ENCODE data around the gene TCF25. TPM values are rescaled to one million over a fixed set of nuclear protein-coding genes. Genes with fewer than 3 reads are reported as not detected.

Gene TCF25
- total RNA-seq, 1 experiment from 2014 or later = 196 TPM

DNA sequence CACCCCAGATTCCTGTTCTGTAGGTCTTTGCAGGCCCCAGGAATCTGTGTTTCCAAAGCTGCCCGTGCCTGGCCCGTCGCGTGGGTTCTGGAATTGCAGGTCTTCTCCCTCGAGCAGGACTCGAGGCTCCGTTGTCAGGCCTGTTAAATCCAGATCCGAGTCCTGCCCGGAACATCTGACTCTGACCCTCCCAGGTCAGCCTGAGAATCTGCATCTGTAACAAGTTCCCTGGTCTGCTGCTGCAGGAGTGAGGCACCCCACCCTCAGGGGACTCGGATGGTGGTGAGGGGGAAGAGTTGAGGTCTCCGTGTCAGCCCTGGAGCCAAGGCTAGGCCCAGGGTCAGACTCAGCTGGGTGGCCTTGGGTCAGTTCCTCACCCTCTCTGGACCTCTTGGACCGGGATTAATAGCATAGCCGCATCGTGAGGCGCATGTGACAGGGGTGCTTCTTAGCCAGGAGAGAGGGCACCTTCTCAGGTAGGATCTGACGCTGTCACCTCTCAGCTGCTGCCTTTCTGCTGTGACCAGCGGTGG, 36.3 kb upstream of the TCF25 start:
- peaks cover 3% of the 10 kb centered on the region; the same call in 1 of the 2 replicates for H3K9me3 ChIP-seq
- DNase-seq = no peak
- no peaks in the 10 kb centered on the region for H3K4me1 Mint-ChIP-seq (ENCODE audit: low read depth, unreplicated experiment)
- no peak for TF ChIP-seq CTCF (IDR thresholded peaks at IDR 0.05; ENCODE audit: insufficient read depth in 1 of 2, low read depth in 1 of 2, low read length in 1 of 2, severe bottlenecking in 1 of 2, unreplicated experiment in 1 of 2)
- H3K36me3 ChIP-seq (ENCODE audit: control insufficient read depth, insufficient read depth, low read length) = peaks cover 10% of the 10 kb centered on the region
- H3K4me3 Mint-ChIP-seq (ENCODE audit: unreplicated experiment) = peak overlapping the region; percentile 64
- no peaks in the 10 kb centered on the region for H3K27me3 ChIP-seq (replicated peaks; ENCODE audit: control insufficient read depth, insufficient read depth, low read length)
- H3K4me1 ChIP-seq = peaks cover 18% of the 10 kb centered on the region
- TSS peak; percentile 27 for BruUV-seq (replicated peaks)
- H3K36me3 Mint-ChIP-seq (ENCODE audit: insufficient read depth, unreplicated experiment) = peaks cover 33% of the 10 kb centered on the region
- ChIA-PET POLR2A (interaction anchor here (0.6 to 2.2 kb wide), 3 partner anchors 9 to 20 kb away, joined by 3 to 17 read pairs (median 5); partner anchors contain the start of genes FANCA and SPIRE2), CTCF (interaction anchor here (0.6 to 0.9 kb wide), 4 partner anchors 20 to 81 kb away, joined by 3 to 8 read pairs (median 4); partner anchors contain the start of genes FANCA, MC1R and TCF25)
- no peaks in the 10 kb centered on the region for H3K9me3 Mint-ChIP-seq (ENCODE audit: unreplicated experiment)
- intact Hi-C loops (cut with micrococcal nuclease; ENCODE audit: unreplicated experiment) = loop anchor here (1.0 to 2.0 kb wide), 2 partner anchors 8 to 24 kb away; no protein-coding TSS in a partner anchor
- H3K27ac Mint-ChIP-seq (ENCODE audit: unreplicated experiment) = peak overlapping the region; percentile 66
- H3K4me3 ChIP-seq (ENCODE audit: low read depth, low read length) = no peak overlapping the region
- no peaks in the 10 kb centered on the region for H3K27me3 Mint-ChIP-seq (ENCODE audit: insufficient read depth, unreplicated experiment)

DNA sequence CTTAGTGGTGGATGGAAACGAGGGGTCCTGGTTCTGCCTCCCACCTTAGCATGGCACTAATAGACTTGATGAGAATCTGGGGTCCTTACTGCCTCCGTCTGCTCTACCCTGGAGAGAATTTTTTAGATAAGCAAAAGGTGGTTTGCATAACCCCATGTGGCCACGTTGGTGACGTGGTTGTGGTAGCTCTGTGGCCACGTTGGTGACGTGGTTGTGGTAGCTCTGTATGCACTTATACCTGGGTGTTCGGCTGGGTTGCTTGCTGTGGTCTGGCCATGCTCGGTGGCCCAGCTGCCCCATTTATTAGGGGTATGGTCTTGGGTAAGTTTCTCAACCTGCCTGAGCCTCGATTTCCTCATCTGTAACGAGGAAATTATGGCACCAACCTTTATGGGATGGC, 32.1 kb upstream of the TCF25 start:
- no peak for TF ChIP-seq CTCF (IDR thresholded peaks at IDR 0.05; ENCODE audit: insufficient read depth in 1 of 2, low read depth in 1 of 2, low read length in 1 of 2, severe bottlenecking in 1 of 2, unreplicated experiment in 1 of 2)
- no peaks in the 10 kb centered on the region for H3K27me3 ChIP-seq (replicated peaks; ENCODE audit: control insufficient read depth, insufficient read depth, low read length)
- H3K4me3 ChIP-seq (ENCODE audit: low read depth, low read length) = no peak overlapping the region
- Mint-ChIP-seq H3K4me3 (ENCODE audit: unreplicated experiment) (no peak overlapping the region), H3K9me3 (ENCODE audit: unreplicated experiment) (no peaks in the 10 kb centered on the region), H3K36me3 (ENCODE audit: insufficient read depth, unreplicated experiment) (peaks cover 15% of the 10 kb centered on the region), H3K27ac (ENCODE audit: unreplicated experiment) (no peak overlapping the region), H3K4me1 (ENCODE audit: low read depth, unreplicated experiment) (no peaks in the 10 kb centered on the region), H3K27me3 (ENCODE audit: insufficient read depth, unreplicated experiment) (no peaks in the 10 kb centered on the region)
- H3K9me3 ChIP-seq = no peaks in the 10 kb centered on the region
- BruUV-seq (replicated peaks) = no TSS peak
- intact Hi-C loops (cut with micrococcal nuclease; ENCODE audit: unreplicated experiment) = no loop called here
- CTCF ChIA-PET = no interaction called here
- DNase-seq = no peak
- peaks cover 2% of the 10 kb centered on the region for H3K36me3 ChIP-seq (ENCODE audit: control insufficient read depth, insufficient read depth, low read length)
- peaks cover 18% of the 10 kb centered on the region for H3K4me1 ChIP-seq
- POLR2A ChIA-PET = no interaction called here

- Histone ChIP-seq H3K36me3 (ENCODE audit: control insufficient read depth, insufficient read depth, low read length) (peaks cover 1% of the 10 kb centered on the region; the same call in 1 of the 2 replicates), H3K9me3 (no peaks in the 10 kb centered on the region), H3K4me3 (ENCODE audit: low read depth, low read length) (no peak overlapping the region), H3K4me1 (peaks cover 17% of the 10 kb centered on the region), H3K27me3 (replicated peaks; ENCODE audit: control insufficient read depth, insufficient read depth, low read length) (no peaks in the 10 kb centered on the region)
- CTCF ChIA-PET = no interaction called here
- H3K4me1 Mint-ChIP-seq (ENCODE audit: low read depth, unreplicated experiment) = peaks cover 4% of the 10 kb centered on the region
- intact Hi-C loops (cut with micrococcal nuclease; ENCODE audit: unreplicated experiment) = no loop called here
- H3K27me3 Mint-ChIP-seq (ENCODE audit: insufficient read depth, unreplicated experiment) = no peaks in the 10 kb centered on the region
- peak in 1 of 2 experiments; percentile 29 for DNase-seq
- H3K36me3 Mint-ChIP-seq (ENCODE audit: insufficient read depth, unreplicated experiment) = peaks cover 7% of the 10 kb centered on the region
- TF ChIP-seq CTCF (IDR thresholded peaks at IDR 0.05; ENCODE audit: insufficient read depth in 1 of 2, low read depth in 1 of 2, low read length in 1 of 2, severe bottlenecking in 1 of 2, unreplicated experiment in 1 of 2) = no peak
- H3K4me3 Mint-ChIP-seq (ENCODE audit: unreplicated experiment) = no peak overlapping the region
- H3K9me3 Mint-ChIP-seq (ENCODE audit: unreplicated experiment) = no peaks in the 10 kb centered on the region
- BruUV-seq (replicated peaks) = no TSS peak
- POLR2A ChIA-PET = interaction anchor here (0.6 kb wide), 1 partner anchor 31 kb away, joined by 4 read pairs; the partner anchor contains the start of gene TCF25
- no peak overlapping the region for H3K27ac Mint-ChIP-seq (ENCODE audit: unreplicated experiment)
Observed at GRCh38 chr16:89842471-89843408, 30.7 kb upstream of the TCF25 start.

All from Caco-2 (cell line).